ENCODE data around the gene KRT17. TPM values are rescaled to one million over a fixed set of nuclear protein-coding genes. Genes with fewer than 3 reads are reported as not detected.

Gene KRT17
- total RNA-seq, 2 experiments from 2014 or later = not detected

DNA sequence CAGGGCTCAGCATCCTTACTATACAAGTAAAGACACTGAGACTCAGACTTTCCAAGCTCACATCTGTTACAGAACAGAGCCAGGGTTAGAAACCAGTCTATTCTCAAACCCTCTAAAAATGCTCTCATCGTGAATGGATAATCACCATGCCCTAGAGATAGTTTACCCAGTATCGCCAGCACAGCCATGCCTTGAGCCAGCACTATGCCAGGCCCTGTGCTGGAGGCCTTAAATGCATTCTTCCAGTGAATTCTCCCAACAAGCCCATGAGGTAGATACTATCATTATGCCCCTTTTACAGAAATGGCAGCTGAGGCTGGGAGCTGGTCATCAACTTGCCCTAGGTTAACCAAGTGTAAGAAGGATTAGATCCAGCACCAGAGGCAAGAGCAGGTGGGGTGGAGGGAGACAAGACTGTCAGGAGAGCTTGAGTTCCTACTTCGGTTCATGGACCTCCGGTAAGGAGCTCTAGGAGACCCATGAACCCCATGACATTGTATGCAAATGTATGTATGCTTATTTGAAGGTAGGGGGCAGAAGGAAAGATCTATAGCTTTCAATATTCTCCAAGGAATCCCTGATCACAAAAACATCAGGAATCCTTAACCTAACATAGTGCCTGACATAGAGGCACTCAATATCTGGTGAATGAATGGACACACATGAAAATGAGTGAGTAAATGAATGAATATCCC lies 42.9 kb downstream of the KRT17 start:
- Mint-ChIP-seq H3K9me3 (no peaks in the 10 kb centered on the region), H3K36me3 (ENCODE audit: low read depth) (no peaks in the 10 kb centered on the region), H3K27me3 (peaks cover 36% of the 10 kb centered on the region), H3K27ac (no peak overlapping the region), H3K4me3 (no peak overlapping the region), H3K4me1 (ENCODE audit: low read depth) (no peaks in the 10 kb centered on the region)
- POLR2A ChIA-PET = no interaction called here
- no peak for TF ChIP-seq CTCF (IDR thresholded peaks at IDR 0.05)
- intact Hi-C loops (cut with micrococcal nuclease) = no loop called here
- CTCF ChIA-PET = interaction anchor here (1.0 to 1.8 kb wide), 5 partner anchors 31 to 85 kb away, joined by 3 to 5 read pairs (median 4); no protein-coding TSS in a partner anchor
- DNase-seq = no peak
- no peak for ATAC-seq

DNA sequence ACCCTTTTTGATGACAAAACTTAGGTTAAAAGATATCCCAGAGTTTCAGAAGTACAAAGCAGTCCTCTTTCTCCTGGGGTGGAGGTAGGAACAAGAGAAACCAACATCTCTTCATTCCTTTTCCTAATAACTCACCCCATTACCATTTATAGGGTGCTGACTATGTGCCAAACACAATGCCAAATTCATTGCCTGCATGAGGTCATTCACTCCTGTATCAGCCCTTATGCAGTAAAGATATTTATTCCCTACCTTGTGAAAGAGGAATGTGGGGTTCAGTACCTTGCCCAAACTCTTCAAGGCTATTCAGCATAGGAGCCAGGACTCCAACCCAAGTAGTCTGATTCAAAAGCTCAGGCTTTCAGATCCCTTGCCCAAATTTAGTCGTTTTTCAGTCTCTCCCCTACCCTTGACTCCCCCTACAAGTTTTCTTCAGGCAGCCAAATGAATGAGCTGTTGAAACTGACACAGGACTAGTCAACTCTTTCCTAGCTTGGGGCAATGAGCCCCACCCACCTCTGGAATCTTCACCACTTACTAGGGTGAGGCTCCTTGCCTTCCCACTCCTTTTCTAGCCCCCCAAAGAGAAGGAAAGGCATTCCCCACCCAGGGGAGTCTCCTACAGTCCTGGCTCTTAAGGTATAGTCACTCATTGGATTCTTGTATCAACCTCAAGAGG lies 43.5 kb downstream of the KRT17 start:
- Mint-ChIP-seq H3K4me1 (ENCODE audit: low read depth) (no peaks in the 10 kb centered on the region), H3K36me3 (ENCODE audit: low read depth) (no peaks in the 10 kb centered on the region), H3K27me3 (peaks cover 37% of the 10 kb centered on the region), H3K9me3 (no peaks in the 10 kb centered on the region), H3K27ac (no peak overlapping the region), H3K4me3 (no peak overlapping the region)
- ChIA-PET POLR2A (no interaction called here), CTCF (interaction anchor here (1.0 to 1.8 kb wide), 5 partner anchors 31 to 85 kb away, joined by 3 to 5 read pairs (median 4); no protein-coding TSS in a partner anchor)
- DNase-seq = no peak
- TF ChIP-seq CTCF (IDR thresholded peaks at IDR 0.05) = no peak
- intact Hi-C loops (cut with micrococcal nuclease) = no loop called here
- ATAC-seq = no peak

DNA sequence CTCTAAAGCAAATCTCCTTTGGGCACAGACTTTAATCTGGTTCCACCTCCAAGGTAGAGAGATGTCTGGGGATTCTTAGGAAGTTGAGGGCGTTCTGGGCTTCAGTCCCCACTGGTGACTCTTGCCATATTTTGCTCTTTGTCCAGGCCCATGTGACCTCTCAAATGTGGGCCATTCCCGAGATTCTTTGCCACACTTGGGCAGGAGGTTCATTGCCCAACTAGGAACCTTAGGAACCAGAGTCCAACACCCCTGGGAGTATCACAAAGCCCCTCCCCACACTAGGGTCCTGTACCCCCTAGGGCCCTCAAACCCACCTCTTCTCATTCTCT lies 44.2 kb downstream of the KRT17 start:
- H3K4me1 Mint-ChIP-seq (ENCODE audit: low read depth) = no peaks in the 10 kb centered on the region
- DNase-seq = no peak

DNA sequence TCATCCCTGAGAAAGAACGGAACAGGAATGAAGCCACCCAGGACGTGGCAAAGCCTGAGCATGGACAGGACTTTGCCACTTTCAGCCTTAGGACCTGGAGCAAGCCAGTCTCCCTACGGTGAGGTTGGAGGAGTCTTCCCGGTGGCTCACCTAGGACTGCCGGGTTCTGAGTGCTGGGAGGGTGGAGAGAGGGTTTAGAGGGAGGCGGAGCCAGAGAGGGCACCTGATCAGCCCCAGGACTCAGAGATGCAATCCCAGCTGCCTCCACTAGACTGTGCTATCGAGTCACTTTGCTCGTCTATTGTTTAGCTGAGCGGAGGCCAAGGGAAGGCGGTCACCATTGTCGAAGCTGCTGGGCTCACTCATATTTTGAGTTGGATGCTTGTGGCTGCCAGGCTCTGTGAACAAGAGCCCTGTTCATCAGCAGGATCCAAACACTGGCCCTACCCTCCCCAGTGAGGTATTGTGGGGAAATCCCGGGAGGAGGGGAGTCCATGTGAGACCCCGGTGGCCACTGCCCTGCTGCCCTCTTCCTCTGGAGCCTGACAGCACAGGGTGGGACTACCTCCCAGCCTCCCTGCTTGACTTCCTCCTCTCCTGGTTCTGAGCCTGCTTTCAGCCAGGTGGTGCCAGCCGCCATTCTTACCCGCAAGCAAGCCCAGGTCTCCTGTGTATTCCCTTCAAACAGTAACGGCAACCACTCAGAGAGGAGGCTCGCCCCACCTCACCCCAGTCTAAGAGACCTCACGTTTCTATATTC lies 44.7 kb downstream of the KRT17 start:
- ATAC-seq (peak; percentile 100), DNase-seq (peak; percentile 90)
- Mint-ChIP-seq H3K4me3 (no peak overlapping the region), H3K4me1 (ENCODE audit: low read depth) (no peaks in the 10 kb centered on the region), H3K36me3 (ENCODE audit: low read depth) (no peaks in the 10 kb centered on the region), H3K27me3 (peaks cover 38% of the 10 kb centered on the region), H3K27ac (no peak overlapping the region), H3K9me3 (no peaks in the 10 kb centered on the region)
- TF ChIP-seq CTCF (IDR thresholded peaks at IDR 0.05) = peak; percentile 71
- ChIA-PET POLR2A (no interaction called here), CTCF (interaction anchor here (0.9 to 2.5 kb wide), 9 partner anchors 9 to 88 kb away, joined by 3 to 16 read pairs (median 5); partner anchors contain the start of gene KRT19)
- intact Hi-C loops (cut with micrococcal nuclease) = no loop called here

More for the DNA sequence above, 44.2 kb downstream of the KRT17 start:
- Mint-ChIP-seq H3K36me3 (ENCODE audit: low read depth) (no peaks in the 10 kb centered on the region), H3K27me3 (peaks cover 36% of the 10 kb centered on the region), H3K9me3 (no peaks in the 10 kb centered on the region), H3K27ac (no peak overlapping the region), H3K4me3 (no peak overlapping the region)
- CTCF ChIA-PET = interaction anchor here (1.0 to 2.5 kb wide), 6 partner anchors 29 to 87 kb away, joined by 3 to 16 read pairs (median 5); no protein-coding TSS in a partner anchor
- ATAC-seq = no peak
- intact Hi-C loops (cut with micrococcal nuclease) = no loop called here
- POLR2A ChIA-PET = no interaction called here
- no peak for TF ChIP-seq CTCF (IDR thresholded peaks at IDR 0.05)
